ENCODE measurements around the gene RPS27A. TPM values are rescaled to one million over a fixed set of nuclear protein-coding genes. Genes with fewer than 3 reads are reported as not detected.

RPS27A gene
- total and polyA plus RNA-seq, 10 of the 15 experiments (the other 5 are each of a cell fraction or from before 2014, with no cell fraction given) = 1,460 to 4,705 (median 1,996) TPM

DNA sequence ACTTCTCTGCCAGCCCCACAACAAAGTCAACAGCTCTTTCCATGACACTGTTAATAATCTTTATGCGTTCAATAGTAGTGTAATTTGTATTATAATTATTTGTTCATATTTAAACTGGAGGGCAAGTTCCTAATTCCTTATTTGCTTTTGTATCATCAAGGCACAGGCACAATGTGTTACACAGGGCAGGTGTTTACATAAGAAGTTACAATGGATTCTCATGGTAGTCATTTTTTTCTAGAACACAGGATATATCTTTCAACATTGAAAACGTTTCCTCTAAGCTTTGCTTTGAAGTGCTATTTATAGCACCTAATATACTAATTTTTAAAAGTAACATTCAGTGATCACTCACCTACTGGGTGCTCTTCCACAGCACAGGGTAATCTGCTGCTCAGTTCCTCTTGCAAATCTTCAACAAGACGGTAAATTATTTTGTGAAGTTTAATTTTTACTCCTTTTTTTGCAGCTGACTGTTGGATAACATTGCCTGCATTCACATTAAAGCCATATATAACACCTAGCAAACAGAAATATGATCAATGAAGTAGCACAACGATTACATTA is 7.3 kb downstream of the RPS27A start:
- BruUV-seq (replicated peaks) = no TSS peak
- WGBS (ENCODE audit: insufficient coverage, insufficient replicate concordance, low lambda C conversion rate, missing lambda C conversion rate) = 84% methylated on average over 4 of the region's 4 CpGs
- ATAC-seq (no peak), FAIRE-seq (no peak), DNase-seq (ENCODE audit: low read depth, low spot score) (no peak)
- H3K79me2 ChIP-seq (ENCODE audit: control insufficient read depth, insufficient read depth, low read length) = peaks cover 11% of the 10 kb centered on the region
- no peaks in the 10 kb centered on the region for H3K4me1 ChIP-seq (ENCODE audit: control insufficient read depth, insufficient read depth, low read length)
- H2AFZ ChIP-seq (ENCODE audit: control insufficient read depth, low read depth, low read length) = no peak overlapping the region
- SMC1A ChIA-PET (ENCODE audit: uncharacterized antibody, unreplicated experiment) = no interaction called here
- H3K4me3 ChIP-seq = no peak overlapping the region
- in situ Hi-C loops (cut with MboI) (no loop called here), intact Hi-C loops (cut with micrococcal nuclease; ENCODE audit: unreplicated experiment) (no loop called here)
- no peaks in the 10 kb centered on the region for H3K9me3 ChIP-seq (replicated peaks; ENCODE audit: control insufficient read depth, insufficient read depth, low read length)
- POLR2A ChIA-PET = interaction anchor here (0.7 kb wide), 1 partner anchor 120 kb away, joined by 4 read pairs; no protein-coding TSS in a partner anchor
- H4K20me1 ChIP-seq (ENCODE audit: control insufficient read depth, insufficient read depth) = no peaks in the 10 kb centered on the region
- H3K9ac ChIP-seq (ENCODE audit: control insufficient read depth, insufficient read depth, low read length) = no peak overlapping the region
- RAD21 ChIA-PET (ENCODE audit: unreplicated experiment) = no interaction called here
- H3K36me3 ChIP-seq (ENCODE audit: control insufficient read depth in 2 of 2, insufficient read depth in 2 of 2, low read length in 1 of 2) = peaks cover 3 to 29% of the 10 kb centered on the region in 2 experiments
- no peaks in the 10 kb centered on the region for H3K27me3 ChIP-seq (replicated peaks in 1 of 2; ENCODE audit: control insufficient read depth in 2 of 2, insufficient read depth in 2 of 2, low read length in 1 of 2)
- no peak overlapping the region for H3K4me2 ChIP-seq (ENCODE audit: control insufficient read depth, insufficient read depth)
- no peak overlapping the region for H3K27ac ChIP-seq (ENCODE audit: control insufficient read depth, insufficient read depth)
- CTCF ChIA-PET = no interaction called here
- no peak for TF ChIP-seq NR2C2 (IDR thresholded peaks at IDR 0.05; ENCODE audit: borderline replicate concordance, control insufficient read depth, insufficient read length, low read depth)
- no peak for TF ChIP-seq CREB1 (IDR thresholded peaks at IDR 0.05; ENCODE audit: low read depth)
- TF ChIP-seq SIX5 (IDR thresholded peaks at IDR 0.05; ENCODE audit: low read depth, low read length, severe bottlenecking) = no peak
- TF ChIP-seq CREM (IDR thresholded peaks at IDR 0.05; ENCODE audit: low read depth) = no peak
- no peak for TF ChIP-seq ZNF622 (IDR thresholded peaks at IDR 0.05)
- no peak for TF ChIP-seq RBBP5 (conservative IDR thresholded peaks at IDR 0.05)
- no peak for TF ChIP-seq SUZ12 (IDR thresholded peaks at IDR 0.05; ENCODE audit: unreplicated experiment)
- TF ChIP-seq LARP7 (IDR thresholded peaks at IDR 0.05) = no peak
- no peak for TF ChIP-seq MEF2A (IDR thresholded peaks at IDR 0.05; ENCODE audit: insufficient read depth, low read depth, low read length)
- TF ChIP-seq KAT2A (conservative IDR thresholded peaks at IDR 0.05; ENCODE audit: control insufficient read depth, low read depth, low read length) = no peak
- no peak for TF ChIP-seq EGR1 (IDR thresholded peaks at IDR 0.05; ENCODE audit: borderline replicate concordance in 1 of 2, low read depth in 2 of 2, low read length in 2 of 2)
- no peak for TF ChIP-seq YY1 (IDR thresholded peaks at IDR 0.05; ENCODE audit: low read depth, low read length)
- TF ChIP-seq, protein P1, sequence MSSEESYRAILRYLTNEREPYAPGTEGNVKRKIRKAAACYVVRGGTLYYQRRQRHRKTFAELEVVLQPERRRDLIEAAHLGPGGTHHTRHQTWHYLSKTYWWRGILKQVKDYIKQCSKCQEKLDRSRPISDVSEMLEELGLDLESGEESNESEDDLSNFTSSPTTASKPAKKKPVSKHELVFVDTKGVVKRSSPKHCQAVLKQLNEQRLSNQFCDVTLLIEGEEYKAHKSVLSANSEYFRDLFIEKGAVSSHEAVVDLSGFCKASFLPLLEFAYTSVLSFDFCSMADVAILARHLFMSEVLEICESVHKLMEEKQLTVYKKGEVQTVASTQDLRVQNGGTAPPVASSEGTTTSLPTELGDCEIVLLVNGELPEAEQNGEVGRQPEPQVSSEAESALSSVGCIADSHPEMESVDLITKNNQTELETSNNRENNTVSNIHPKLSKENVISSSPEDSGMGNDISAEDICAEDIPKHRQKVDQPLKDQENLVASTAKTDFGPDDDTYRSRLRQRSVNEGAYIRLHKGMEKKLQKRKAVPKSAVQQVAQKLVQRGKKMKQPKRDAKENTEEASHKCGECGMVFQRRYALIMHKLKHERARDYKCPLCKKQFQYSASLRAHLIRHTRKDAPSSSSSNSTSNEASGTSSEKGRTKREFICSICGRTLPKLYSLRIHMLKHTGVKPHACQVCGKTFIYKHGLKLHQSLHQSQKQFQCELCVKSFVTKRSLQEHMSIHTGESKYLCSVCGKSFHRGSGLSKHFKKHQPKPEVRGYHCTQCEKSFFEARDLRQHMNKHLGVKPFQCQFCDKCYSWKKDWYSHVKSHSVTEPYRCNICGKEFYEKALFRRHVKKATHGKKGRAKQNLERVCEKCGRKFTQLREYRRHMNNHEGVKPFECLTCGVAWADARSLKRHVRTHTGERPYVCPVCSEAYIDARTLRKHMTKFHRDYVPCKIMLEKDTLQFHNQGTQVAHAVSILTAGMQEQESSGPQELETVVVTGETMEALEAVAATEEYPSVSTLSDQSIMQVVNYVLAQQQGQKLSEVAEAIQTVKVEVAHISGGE (CRISPR knock-in tag; IDR thresholded peaks at IDR 0.05) = no peak
- TF ChIP-seq, protein P2, sequence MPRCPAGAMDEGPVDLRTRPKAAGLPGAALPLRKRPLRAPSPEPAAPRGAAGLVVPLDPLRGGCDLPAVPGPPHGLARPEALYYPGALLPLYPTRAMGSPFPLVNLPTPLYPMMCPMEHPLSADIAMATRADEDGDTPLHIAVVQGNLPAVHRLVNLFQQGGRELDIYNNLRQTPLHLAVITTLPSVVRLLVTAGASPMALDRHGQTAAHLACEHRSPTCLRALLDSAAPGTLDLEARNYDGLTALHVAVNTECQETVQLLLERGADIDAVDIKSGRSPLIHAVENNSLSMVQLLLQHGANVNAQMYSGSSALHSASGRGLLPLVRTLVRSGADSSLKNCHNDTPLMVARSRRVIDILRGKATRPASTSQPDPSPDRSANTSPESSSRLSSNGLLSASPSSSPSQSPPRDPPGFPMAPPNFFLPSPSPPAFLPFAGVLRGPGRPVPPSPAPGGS (IDR thresholded peaks at IDR 0.05; ENCODE audit: borderline replicate concordance, insufficient read depth, low read depth, low read length, poor library complexity, severe bottlenecking) = no peak
- TF ChIP-seq ZSCAN29 (IDR thresholded peaks at IDR 0.05) = no peak
- no peak for TF ChIP-seq EED (IDR thresholded peaks at IDR 0.05; ENCODE audit: low read depth)
- TF ChIP-seq, protein P3, sequence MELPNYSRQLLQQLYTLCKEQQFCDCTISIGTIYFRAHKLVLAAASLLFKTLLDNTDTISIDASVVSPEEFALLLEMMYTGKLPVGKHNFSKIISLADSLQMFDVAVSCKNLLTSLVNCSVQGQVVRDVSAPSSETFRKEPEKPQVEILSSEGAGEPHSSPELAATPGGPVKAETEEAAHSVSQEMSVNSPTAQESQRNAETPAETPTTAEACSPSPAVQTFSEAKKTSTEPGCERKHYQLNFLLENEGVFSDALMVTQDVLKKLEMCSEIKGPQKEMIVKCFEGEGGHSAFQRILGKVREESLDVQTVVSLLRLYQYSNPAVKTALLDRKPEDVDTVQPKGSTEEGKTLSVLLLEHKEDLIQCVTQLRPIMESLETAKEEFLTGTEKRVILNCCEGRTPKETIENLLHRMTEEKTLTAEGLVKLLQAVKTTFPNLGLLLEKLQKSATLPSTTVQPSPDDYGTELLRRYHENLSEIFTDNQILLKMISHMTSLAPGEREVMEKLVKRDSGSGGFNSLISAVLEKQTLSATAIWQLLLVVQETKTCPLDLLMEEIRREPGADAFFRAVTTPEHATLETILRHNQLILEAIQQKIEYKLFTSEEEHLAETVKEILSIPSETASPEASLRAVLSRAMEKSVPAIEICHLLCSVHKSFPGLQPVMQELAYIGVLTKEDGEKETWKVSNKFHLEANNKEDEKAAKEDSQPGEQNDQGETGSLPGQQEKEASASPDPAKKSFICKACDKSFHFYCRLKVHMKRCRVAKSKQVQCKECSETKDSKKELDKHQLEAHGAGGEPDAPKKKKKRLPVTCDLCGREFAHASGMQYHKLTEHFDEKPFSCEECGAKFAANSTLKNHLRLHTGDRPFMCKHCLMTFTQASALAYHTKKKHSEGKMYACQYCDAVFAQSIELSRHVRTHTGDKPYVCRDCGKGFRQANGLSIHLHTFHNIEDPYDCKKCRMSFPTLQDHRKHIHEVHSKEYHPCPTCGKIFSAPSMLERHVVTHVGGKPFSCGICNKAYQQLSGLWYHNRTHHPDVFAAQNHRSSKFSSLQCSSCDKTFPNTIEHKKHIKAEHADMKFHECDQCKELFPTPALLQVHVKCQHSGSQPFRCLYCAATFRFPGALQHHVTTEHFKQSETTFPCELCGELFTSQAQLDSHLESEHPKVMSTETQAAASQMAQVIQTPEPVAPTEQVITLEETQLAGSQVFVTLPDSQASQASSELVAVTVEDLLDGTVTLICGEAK (IDR thresholded peaks at IDR 0.05; ENCODE audit: borderline replicate concordance) = no peak

All from GM12878 (cell line).